ENCODE measurements around the gene DNAJB1.
"Not testable (repeated sequence)": the region's sequence is repeated elsewhere in the genome, so short reads cannot be mapped to it uniquely, and the experiment has no call there.

Gene DNAJB1

DNA sequence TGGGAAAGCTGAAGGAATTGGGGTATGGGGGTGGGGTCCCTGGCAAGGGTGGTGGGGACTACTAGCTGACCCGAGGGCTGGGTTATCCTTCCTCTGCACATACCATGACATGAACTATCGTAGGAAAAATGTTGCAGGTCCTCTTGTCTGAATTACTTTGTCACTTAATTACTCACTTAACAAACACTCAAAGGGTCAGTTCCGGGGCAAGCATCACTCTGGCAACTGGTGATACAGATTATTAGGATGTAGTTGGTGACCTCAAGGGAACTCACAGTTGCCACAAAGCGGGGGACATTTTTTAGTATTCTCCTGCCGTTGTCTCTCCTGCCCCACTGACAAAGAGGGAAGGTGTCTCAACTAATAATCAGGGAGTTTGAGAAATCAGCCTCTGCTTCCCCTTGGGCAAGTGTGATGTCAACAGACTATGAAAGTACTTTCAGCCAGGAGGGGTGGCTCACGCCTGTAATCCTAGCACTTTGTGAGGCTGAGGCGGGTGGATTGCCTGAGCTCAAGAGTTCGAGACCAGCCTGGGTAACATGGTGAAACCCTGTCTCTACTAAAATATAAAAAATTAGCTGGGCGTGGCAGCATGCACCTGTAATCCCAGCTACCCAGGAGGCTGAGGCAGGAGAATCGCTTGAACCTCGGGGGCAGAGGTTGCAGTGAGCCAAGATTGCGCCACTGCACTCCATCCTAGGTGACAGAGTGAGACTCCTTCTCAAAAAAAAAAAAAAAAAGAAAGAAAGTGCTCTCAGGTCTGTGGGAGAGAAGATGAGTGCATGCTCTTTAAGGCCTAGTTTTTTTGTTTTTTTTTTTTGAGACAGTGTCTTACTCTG, 10.3 kb downstream of the DNAJB1 start:
- H3K4me3 ChIP-seq (ENCODE audit: low read depth, low read length) = no peak overlapping the region
- TF ChIP-seq, protein P1, sequence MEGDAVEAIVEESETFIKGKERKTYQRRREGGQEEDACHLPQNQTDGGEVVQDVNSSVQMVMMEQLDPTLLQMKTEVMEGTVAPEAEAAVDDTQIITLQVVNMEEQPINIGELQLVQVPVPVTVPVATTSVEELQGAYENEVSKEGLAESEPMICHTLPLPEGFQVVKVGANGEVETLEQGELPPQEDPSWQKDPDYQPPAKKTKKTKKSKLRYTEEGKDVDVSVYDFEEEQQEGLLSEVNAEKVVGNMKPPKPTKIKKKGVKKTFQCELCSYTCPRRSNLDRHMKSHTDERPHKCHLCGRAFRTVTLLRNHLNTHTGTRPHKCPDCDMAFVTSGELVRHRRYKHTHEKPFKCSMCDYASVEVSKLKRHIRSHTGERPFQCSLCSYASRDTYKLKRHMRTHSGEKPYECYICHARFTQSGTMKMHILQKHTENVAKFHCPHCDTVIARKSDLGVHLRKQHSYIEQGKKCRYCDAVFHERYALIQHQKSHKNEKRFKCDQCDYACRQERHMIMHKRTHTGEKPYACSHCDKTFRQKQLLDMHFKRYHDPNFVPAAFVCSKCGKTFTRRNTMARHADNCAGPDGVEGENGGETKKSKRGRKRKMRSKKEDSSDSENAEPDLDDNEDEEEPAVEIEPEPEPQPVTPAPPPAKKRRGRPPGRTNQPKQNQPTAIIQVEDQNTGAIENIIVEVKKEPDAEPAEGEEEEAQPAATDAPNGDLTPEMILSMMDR (IDR thresholded peaks at IDR 0.05; ENCODE audit: low read depth, low read length) = no peak

DNA sequence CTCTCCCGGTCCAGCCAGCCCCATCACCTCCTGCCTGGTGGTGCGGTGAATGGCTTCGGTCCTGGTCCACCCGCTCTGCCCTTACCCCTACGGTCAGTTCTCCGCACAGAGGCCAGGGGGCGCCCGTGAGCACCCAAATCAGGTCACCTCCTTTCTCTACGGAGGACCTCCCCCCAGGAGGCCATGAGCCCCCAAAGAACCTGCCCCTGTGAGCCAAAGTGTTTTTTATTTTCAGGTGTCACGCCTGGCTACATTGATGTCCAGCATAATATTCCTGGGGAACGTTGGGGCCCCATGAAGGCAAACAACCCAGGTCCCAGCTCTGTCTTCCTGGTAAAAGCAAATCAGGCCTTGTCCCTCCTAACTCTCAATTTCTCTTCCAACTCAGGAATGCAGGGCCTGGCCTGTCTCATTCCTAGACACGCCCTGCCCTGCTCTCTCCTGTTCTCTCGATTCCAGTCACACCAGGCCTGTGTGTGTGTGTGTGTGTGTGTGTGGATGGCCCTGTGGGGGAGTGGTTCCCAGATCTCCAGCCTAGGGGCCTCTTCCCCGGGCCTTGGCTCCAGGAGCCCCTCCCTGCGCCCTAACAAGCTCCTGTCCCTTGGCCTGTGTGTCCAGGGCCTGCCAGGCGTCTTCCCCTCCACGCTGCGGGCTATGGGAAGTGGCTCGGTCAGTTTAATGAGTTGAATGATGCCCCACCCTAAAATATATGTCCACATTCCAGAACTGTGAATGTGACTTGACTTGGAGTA, 12.5 kb downstream of the DNAJB1 start:
- TF ChIP-seq, protein P1 (IDR thresholded peaks at IDR 0.05; ENCODE audit: low read depth, low read length) = peak; percentile 87
- no peak overlapping the region for H3K4me3 ChIP-seq (ENCODE audit: low read depth, low read length)

DNA sequence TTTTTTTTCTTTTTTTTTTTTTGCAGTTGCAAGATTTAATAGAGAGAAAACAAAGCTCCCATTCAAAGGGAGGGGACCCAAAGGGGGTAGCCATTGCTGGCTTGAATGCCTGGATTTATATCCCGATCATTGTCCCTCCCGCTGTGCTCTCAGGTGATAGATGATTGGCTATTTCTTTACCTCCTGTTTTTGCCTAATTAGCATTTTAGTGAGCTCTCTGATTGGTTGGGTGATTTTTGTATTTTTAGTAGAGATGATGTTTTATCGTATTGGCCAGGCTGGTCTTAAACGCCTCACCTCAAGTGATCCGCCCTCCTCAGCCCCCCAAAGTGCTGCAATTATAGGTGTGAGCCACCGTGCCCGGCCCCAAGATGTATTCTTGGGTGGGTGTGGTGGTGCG, 13.6 kb downstream of the DNAJB1 start:
- H3K4me3 ChIP-seq (ENCODE audit: low read depth, low read length) = not testable (repeated sequence)

DNA sequence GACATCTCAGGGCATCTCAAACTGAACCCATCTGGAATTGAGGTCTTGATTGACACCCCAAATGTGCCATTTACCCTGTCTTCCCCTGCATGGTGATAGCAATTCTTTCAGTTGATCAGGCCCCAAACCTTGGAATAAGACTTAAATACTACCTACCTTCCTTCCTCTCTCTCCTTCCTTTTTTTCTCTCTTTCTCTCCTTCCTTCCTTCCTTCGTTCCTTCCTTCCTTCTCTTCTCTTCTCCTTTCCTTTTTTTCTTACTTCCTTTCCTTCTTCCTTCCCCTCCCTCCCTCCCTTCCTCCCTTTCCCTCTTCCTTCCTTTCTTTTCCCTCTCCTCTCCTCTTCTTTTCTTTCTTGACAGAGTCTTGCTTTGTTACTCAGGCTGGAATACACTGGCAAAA, 14.9 kb downstream of the DNAJB1 start:
- TF ChIP-seq, protein P1 (IDR thresholded peaks at IDR 0.05; ENCODE audit: low read depth, low read length) = no peak

DNA sequence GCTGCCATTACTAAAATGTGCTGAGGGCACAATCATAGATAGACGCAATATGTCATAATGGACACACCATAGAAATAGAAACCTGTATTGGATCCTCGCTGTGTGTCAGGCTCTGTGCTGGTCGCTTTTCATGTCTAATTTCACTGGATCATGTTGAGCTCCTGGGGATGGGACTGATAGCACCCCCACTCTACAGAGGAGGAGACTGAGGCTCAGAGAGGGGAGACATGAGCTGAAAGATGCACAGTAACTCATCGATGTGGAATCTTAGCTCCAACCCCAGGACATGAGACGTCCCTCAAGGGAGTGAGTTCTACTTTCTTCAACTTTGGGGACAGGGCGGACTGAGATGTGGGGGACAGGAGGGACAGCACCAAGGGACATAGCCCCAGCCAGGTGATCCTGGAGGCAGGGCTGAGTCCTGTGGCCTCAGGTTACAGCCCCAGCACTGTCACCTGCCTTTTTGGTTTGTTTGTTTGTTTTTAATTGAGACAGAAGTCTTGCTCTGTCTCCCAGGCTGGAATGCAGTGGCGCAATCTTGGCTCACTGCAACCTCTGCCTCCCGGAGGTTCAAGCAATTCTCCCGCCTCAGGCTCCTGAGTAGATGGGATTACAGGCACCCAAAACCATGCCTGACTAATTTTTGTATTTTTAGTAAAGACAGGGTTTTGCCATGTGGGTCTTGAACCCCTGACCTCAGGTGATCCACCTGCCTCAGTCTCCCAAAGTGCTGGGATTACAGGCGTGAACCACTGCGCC, 15.7 kb downstream of the DNAJB1 start:
- no peak overlapping the region for H3K4me3 ChIP-seq (ENCODE audit: low read depth, low read length)
- TF ChIP-seq, protein P1 (IDR thresholded peaks at IDR 0.05; ENCODE audit: low read depth, low read length) = no peak

More for the DNA sequence above, 14.9 kb downstream of the DNAJB1 start:
- no peak overlapping the region for H3K4me3 ChIP-seq (ENCODE audit: low read depth, low read length)

DNA sequence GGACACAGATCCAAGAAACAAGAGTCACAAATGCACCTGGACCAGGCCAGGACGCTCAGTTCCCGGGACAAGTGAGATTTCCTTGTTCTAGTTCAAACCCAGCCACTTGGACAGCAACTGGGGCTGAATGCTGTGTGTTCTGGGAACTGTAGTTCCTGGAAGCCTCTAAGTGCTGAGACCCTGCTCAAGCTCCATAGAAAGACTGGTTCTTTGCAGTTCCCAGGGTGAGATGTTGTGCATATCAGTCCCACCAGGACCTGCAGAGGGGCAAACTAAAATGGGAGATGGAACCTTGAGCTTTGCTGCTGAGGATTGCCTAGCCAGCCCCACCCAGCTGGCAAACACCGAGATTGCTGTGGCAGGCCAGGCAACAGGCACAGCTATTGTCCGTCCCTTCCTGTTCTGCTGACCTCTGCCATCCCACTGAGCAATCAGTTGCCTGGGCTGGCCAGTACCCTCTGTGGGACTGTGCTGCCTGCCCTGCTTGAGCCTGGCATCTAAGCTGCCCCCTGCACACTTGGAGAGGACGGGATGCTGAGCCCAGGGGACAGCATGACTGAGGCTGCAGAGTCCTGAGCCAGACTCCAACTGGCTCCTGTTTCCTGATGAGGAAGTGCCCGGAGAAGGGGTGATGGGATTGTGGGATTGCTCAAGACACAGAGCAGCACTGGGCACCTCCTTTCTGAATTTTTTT, 20.8 kb downstream of the DNAJB1 start:
- TF ChIP-seq, protein P1 (IDR thresholded peaks at IDR 0.05; ENCODE audit: low read depth, low read length) = no peak
- no peak overlapping the region for H3K4me3 ChIP-seq (ENCODE audit: low read depth, low read length)

DNA sequence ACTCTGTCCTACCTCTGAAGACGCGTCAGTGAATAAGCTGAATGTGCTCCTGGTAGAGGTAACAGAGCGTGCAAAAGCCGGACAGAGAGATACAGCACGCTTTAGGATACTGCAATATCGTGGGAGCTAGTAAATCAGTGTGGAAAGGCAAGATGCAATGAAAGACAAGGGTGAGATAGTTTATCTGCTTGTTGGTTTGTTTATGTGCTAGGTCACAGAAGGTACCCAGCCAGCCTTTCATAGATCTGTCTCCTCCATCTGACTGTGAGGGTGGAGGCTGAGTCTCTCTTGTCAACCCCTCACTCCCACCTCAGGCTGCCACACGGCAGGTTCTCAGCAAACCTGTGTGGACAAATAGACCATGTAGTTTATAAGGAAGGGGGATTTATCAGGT, 21.4 kb downstream of the DNAJB1 start:
- TF ChIP-seq, protein P1 (IDR thresholded peaks at IDR 0.05; ENCODE audit: low read depth, low read length) = no peak
- H3K4me3 ChIP-seq (ENCODE audit: low read depth, low read length) = no peak overlapping the region

All from WI38 (cell line).